ENCODE measurements around the gene AUTS2. TPM values are rescaled to one million over a fixed set of nuclear protein-coding genes. Genes with fewer than 3 reads are reported as not detected.
A peak's percentile ranks its signal among the peaks of the same experiment; 100 is the strongest.

AUTS2 gene
- total and polyA plus RNA-seq, 2 experiments from 2014 or later: 32.0 to 91.0 TPM

DNA sequence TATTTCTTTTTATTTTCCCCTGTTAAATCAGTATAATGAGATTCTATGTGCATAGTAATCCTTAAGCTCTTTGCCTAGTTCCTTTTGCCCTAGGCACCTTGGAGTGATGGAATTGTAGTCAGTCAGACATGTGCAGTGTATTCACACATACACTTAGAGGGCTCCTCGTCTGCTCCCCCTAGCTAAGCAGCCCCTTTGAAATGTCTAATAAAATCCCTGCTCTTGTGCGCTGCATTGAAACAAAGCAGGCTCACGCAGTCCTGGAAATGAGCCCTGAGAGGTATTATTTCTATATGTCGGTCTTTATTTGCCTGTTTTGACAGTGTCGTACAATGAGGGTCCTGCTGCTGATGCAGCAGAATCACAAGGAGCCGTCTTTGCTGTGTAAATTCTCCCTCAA, 258.7 kb downstream of the AUTS2 start (continued):
- TF ChIP-seq REST (IDR thresholded peaks at IDR 0.05; ENCODE audit: unreplicated experiment) (no peak), POLR2AphosphoS5 (IDR thresholded peaks at IDR 0.05; ENCODE audit: low read depth) (no peak), ZNF114 (CRISPR knock-in tag; IDR thresholded peaks at IDR 0.05) (no peak)

- Histone ChIP-seq H2AFZ (no peak overlapping the region), H3K27ac (ENCODE audit: low read depth) (no peak overlapping the region), H3K4me3 (no peak overlapping the region), H3K4me2 (no peak overlapping the region), H3K27me3 (ENCODE audit: insufficient read depth) (no peaks in the 10 kb centered on the region), H3K4me1 (ENCODE audit: insufficient read depth) (peaks cover 30% of the 10 kb centered on the region), H4K20me1 (replicated peaks; ENCODE audit: insufficient read depth) (no peaks in the 10 kb centered on the region), H3K79me2 (replicated peaks; ENCODE audit: insufficient read depth) (no peaks in the 10 kb centered on the region), H3K36me3 (ENCODE audit: insufficient read depth) (no peaks in the 10 kb centered on the region), H3F3A (replicated peaks; ENCODE audit: low read depth) (no peaks in the 10 kb centered on the region), H3K9me2 (ENCODE audit: insufficient read depth) (no peaks in the 10 kb centered on the region)
- DNase-seq (ENCODE audit: low spot score) (peak; percentile 37), ATAC-seq (peak; percentile 90)
- no peaks in the 10 kb centered on the region for H3K36me3 Mint-ChIP-seq (ENCODE audit: low read depth)
- H3K27me3 Mint-ChIP-seq (ENCODE audit: insufficient read depth, low read depth, poor library complexity): no peaks in the 10 kb centered on the region
- H3K9me3 Mint-ChIP-seq: no peaks in the 10 kb centered on the region
- TF ChIP-seq, protein P1, sequence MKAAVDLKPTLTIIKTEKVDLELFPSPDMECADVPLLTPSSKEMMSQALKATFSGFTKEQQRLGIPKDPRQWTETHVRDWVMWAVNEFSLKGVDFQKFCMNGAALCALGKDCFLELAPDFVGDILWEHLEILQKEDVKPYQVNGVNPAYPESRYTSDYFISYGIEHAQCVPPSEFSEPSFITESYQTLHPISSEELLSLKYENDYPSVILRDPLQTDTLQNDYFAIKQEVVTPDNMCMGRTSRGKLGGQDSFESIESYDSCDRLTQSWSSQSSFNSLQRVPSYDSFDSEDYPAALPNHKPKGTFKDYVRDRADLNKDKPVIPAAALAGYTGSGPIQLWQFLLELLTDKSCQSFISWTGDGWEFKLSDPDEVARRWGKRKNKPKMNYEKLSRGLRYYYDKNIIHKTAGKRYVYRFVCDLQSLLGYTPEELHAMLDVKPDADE (IDR thresholded peaks at IDR 0.05): no peak
- TF ChIP-seq, protein P2, sequence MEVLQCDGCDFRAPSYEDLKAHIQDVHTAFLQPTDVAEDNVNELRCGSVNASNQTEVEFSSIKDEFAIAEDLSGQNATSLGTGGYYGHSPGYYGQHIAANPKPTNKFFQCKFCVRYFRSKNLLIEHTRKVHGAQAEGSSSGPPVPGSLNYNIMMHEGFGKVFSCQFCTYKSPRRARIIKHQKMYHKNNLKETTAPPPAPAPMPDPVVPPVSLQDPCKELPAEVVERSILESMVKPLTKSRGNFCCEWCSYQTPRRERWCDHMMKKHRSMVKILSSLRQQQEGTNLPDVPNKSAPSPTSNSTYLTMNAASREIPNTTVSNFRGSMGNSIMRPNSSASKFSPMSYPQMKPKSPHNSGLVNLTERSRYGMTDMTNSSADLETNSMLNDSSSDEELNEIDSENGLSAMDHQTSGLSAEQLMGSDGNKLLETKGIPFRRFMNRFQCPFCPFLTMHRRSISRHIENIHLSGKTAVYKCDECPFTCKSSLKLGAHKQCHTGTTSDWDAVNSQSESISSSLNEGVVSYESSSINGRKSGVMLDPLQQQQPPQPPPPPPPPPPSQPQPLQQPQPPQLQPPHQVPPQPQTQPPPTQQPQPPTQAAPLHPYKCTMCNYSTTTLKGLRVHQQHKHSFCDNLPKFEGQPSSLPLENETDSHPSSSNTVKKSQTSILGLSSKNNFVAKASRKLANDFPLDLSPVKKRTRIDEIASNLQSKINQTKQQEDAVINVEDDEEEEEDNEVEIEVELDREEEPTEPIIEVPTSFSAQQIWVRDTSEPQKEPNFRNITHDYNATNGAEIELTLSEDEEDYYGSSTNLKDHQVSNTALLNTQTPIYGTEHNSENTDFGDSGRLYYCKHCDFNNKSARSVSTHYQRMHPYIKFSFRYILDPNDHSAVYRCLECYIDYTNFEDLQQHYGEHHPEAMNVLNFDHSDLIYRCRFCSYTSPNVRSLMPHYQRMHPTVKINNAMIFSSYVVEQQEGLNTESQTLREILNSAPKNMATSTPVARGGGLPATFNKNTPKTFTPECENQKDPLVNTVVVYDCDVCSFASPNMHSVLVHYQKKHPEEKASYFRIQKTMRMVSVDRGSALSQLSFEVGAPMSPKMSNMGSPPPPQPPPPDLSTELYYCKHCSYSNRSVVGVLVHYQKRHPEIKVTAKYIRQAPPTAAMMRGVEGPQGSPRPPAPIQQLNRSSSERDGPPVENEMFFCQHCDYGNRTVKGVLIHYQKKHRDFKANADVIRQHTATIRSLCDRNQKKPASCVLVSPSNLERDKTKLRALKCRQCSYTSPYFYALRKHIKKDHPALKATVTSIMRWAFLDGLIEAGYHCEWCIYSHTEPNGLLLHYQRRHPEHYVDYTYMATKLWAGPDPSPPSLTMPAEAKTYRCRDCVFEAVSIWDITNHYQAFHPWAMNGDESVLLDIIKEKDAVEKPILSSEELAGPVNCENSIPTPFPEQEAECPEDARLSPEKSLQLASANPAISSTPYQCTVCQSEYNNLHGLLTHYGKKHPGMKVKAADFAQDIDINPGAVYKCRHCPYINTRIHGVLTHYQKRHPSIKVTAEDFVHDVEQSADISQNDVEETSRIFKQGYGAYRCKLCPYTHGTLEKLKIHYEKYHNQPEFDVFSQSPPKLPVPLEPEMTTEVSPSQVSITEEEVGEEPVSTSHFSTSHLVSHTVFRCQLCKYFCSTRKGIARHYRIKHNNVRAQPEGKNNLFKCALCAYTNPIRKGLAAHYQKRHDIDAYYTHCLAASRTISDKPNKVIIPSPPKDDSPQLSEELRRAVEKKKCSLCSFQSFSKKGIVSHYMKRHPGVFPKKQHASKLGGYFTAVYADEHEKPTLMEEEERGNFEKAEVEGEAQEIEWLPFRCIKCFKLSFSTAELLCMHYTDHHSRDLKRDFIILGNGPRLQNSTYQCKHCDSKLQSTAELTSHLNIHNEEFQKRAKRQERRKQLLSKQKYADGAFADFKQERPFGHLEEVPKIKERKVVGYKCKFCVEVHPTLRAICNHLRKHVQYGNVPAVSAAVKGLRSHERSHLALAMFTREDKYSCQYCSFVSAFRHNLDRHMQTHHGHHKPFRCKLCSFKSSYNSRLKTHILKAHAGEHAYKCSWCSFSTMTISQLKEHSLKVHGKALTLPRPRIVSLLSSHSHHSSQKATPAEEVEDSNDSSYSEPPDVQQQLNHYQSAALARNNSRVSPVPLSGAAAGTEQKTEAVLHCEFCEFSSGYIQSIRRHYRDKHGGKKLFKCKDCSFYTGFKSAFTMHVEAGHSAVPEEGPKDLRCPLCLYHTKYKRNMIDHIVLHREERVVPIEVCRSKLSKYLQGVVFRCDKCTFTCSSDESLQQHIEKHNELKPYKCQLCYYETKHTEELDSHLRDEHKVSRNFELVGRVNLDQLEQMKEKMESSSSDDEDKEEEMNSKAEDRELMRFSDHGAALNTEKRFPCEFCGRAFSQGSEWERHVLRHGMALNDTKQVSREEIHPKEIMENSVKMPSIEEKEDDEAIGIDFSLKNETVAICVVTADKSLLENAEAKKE (CRISPR knock-in tag; IDR thresholded peaks at IDR 0.05): peak; percentile 26; the same call in 1 of the 2 replicates
- peaks cover 48% of the 10 kb centered on the region for H3K4me1 Mint-ChIP-seq
- H3K4me3 Mint-ChIP-seq: no peak overlapping the region
- H3K27ac Mint-ChIP-seq: no peak overlapping the region
These were observed 260.2 kb downstream of the AUTS2 start for GRCh38 chr7:69858471-69858870.

All from GM23338 (cell line).